Measurements from ENCODE around the gene SERPINA7. TPM values are rescaled to one million over a fixed set of nuclear protein-coding genes. Genes with fewer than 3 reads are reported as not detected.
"Not testable (repeated sequence)": the region's sequence is repeated elsewhere in the genome, so short reads cannot be mapped to it uniquely, and the experiment has no call there.

The SERPINA7 gene
- total RNA-seq, 5 donors from 2014 or later (not counting 1 experiment from before 2014, with no cell fraction given) = 0.16 TPM; not detected in 4

DNA sequence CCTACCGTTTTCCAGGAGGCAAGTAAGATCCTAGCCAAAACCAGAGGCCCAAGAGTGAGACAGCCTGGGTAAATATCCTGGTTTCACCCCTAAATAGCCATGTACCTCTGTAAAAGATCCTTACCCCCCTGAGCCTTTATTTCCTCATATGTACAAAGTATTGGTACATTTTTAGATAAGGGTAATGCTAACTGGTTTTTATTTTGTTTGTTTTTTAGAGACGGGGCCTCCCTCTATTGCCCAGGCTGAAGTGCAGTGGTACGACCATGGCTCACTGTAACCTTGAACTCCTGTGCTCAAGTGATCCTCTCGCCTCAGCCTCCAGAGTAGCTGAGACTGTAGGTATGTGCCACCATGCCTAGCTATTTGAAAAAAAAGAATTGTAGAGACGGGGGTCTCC lies 29.4 kb downstream of the SERPINA7 start:
- H3K36me3 Mint-ChIP-seq = no peaks in the 10 kb centered on the region
- Histone ChIP-seq H3K36me3 (ENCODE audit: control insufficient read depth in 2 of 2, extremely low read depth in 1 of 2, insufficient read depth in 1 of 2, low read length in 1 of 2) (no peaks in the 10 kb centered on the region), H3K27me3 (replicated peaks in 1 of 2; ENCODE audit: control insufficient read depth in 2 of 2, extremely low read depth in 1 of 2, insufficient read depth in 2 of 2, low read length in 1 of 2) (no peaks in the 10 kb centered on the region), H3K27ac (ENCODE audit: low read length) (no peak overlapping the region), H3K4me1 (ENCODE audit: control insufficient read depth in 1 of 2, extremely low read depth in 1 of 2, insufficient read depth in 2 of 2, low read length in 2 of 2) (no peaks in the 10 kb centered on the region), H3K4me3 (ENCODE audit: control insufficient read depth in 1 of 2, extremely low read depth in 1 of 2, low read length in 1 of 2) (no peak overlapping the region), H3K9me3 (no peaks in the 10 kb centered on the region)
- ATAC-seq (replicated peaks in 1 of 4) (no peak), DNase-seq (no peak)
- no peak overlapping the region for H3K4me3 Mint-ChIP-seq
- H3K4me1 Mint-ChIP-seq = no peaks in the 10 kb centered on the region
- no CpG with 5 or more reads among the region's 5 CpGs for WGBS (ENCODE audit: insufficient coverage)
- no peak overlapping the region for H3K27ac Mint-ChIP-seq
- POLR2A ChIA-PET = no interaction called here
- H3K9me3 Mint-ChIP-seq = peaks cover 0 to 7% (median 0%) of the 10 kb centered on the region in 3 donors
- CTCF ChIA-PET = no interaction called here
- no peaks in the 10 kb centered on the region for H3K27me3 Mint-ChIP-seq

DNA sequence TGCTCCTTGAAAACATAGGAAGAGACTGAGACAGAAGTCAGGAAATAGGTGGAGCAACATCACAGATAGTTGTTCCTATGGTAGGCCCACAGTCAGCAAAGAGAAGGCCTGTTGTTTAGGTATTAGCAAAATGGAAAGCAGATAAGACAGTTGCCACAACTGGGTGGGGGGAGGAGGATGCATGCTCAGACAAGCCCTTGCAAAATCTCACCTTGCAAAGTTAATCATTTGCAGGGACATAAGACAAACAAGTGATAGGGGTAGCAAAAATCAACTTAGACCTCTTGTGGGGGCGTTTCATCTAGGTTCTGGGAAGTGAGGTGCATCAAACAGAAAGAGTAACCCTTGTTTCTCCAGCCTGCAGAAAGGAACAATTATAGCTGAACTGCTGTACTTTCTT lies 30.7 kb downstream of the SERPINA7 start:
- Histone ChIP-seq H3K4me1 (ENCODE audit: control insufficient read depth in 1 of 2, extremely low read depth in 1 of 2, insufficient read depth in 2 of 2, low read length in 2 of 2) (no peaks in the 10 kb centered on the region), H3K4me3 (ENCODE audit: control insufficient read depth in 1 of 2, extremely low read depth in 1 of 2, low read length in 1 of 2) (no peak overlapping the region), H3K27ac (ENCODE audit: low read length) (no peak overlapping the region), H3K9me3 (no peaks in the 10 kb centered on the region), H3K27me3 (replicated peaks in 1 of 2; ENCODE audit: control insufficient read depth in 2 of 2, extremely low read depth in 1 of 2, insufficient read depth in 2 of 2, low read length in 1 of 2) (no peaks in the 10 kb centered on the region), H3K36me3 (ENCODE audit: control insufficient read depth in 2 of 2, extremely low read depth in 1 of 2, insufficient read depth in 1 of 2, low read length in 1 of 2) (no peaks in the 10 kb centered on the region)
- WGBS (ENCODE audit: insufficient coverage) = no CpG with 5 or more reads among the region's 1 CpG
- CTCF ChIA-PET = no interaction called here
- Mint-ChIP-seq H3K4me1 (no peaks in the 10 kb centered on the region), H3K4me3 (no peak overlapping the region), H3K27me3 (no peaks in the 10 kb centered on the region), H3K27ac (no peak overlapping the region), H3K9me3 (peaks cover 0 to 7% (median 0%) of the 10 kb centered on the region in 3 donors), H3K36me3 (no peaks in the 10 kb centered on the region)
- no peak for ATAC-seq (replicated peaks in 1 of 4)
- no peak for DNase-seq
- POLR2A ChIA-PET = no interaction called here

DNA sequence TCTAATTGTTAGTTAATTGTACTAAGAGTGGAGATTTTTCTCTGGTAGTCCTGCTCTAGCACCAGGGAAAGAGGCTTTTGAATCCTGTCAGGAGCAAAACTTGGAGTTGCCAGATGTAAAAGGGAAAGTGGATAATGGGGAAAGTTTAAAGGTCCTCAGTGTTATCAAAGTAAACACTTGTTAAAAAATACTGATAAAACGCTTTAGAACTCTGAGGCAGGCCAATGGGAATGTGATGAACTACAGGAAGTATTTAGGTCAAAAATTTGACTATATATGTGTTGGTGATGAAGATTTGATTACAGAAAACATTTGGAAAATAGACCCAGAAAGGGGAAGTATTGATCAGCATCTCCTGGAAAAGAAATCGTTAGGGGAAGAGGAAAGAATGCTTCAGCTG lies 32.8 kb downstream of the SERPINA7 start:
- no peaks in the 10 kb centered on the region for H3K36me3 ChIP-seq (ENCODE audit: control insufficient read depth in 2 of 2, extremely low read depth in 1 of 2, insufficient read depth in 1 of 2, low read length in 1 of 2)
- Mint-ChIP-seq H3K27ac (no peak overlapping the region), H3K4me3 (no peak overlapping the region), H3K36me3 (no peaks in the 10 kb centered on the region), H3K9me3 (no peaks in the 10 kb centered on the region), H3K4me1 (no peaks in the 10 kb centered on the region), H3K27me3 (no peaks in the 10 kb centered on the region)
- ATAC-seq (replicated peaks in 1 of 4) = no peak
- H3K27me3 ChIP-seq (replicated peaks in 1 of 2; ENCODE audit: control insufficient read depth in 2 of 2, extremely low read depth in 1 of 2, insufficient read depth in 2 of 2, low read length in 1 of 2) = no peaks in the 10 kb centered on the region
- H3K9me3 ChIP-seq = no peaks in the 10 kb centered on the region
- WGBS (ENCODE audit: insufficient coverage) = 67% methylated on average over 1 of the region's 2 CpGs
- ChIA-PET CTCF (no interaction called here), POLR2A (no interaction called here)
- DNase-seq = no peak
- H3K4me1 ChIP-seq (ENCODE audit: control insufficient read depth in 1 of 2, extremely low read depth in 1 of 2, insufficient read depth in 2 of 2, low read length in 2 of 2) = no peaks in the 10 kb centered on the region
- no peak overlapping the region for H3K27ac ChIP-seq (ENCODE audit: low read length)
- no peak overlapping the region for H3K4me3 ChIP-seq (ENCODE audit: control insufficient read depth in 1 of 2, extremely low read depth in 1 of 2, low read length in 1 of 2)

DNA sequence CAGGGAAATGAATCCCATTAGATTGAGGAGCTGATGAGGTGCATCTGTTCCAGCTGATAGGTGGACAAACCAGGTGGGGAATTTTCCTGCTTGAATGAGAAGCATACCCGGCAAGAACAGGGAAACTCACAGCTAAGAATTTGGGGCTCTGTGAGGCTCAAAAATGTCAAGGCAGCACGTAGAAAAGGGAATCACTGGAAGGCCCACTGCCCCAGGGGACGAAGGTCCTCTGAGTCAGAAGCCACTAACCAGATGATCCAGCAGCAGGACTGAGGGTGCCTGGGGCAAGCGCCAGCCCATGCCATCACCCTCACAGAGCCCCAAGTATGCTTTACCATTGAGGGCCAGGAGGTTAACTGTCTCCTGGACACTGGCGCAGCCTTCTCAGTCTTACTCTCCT lies 37.9 kb downstream of the SERPINA7 start:
- H3K4me3 Mint-ChIP-seq; H3K36me3 ChIP-seq (ENCODE audit: control insufficient read depth in 2 of 2, extremely low read depth in 1 of 2, insufficient read depth in 1 of 2, low read length in 1 of 2); H3K27ac Mint-ChIP-seq; ATAC-seq (replicated peaks in 1 of 4); H3K4me1 ChIP-seq (ENCODE audit: control insufficient read depth in 1 of 2, extremely low read depth in 1 of 2, insufficient read depth in 2 of 2, low read length in 2 of 2); H3K27me3 ChIP-seq (replicated peaks in 1 of 2; ENCODE audit: control insufficient read depth in 2 of 2, extremely low read depth in 1 of 2, insufficient read depth in 2 of 2, low read length in 1 of 2); H3K36me3 Mint-ChIP-seq; DNase-seq; H3K27ac ChIP-seq (ENCODE audit: low read length); H3K9me3 ChIP-seq; H3K9me3 Mint-ChIP-seq; H3K27me3 Mint-ChIP-seq; POLR2A ChIA-PET; H3K4me3 ChIP-seq (ENCODE audit: control insufficient read depth in 1 of 2, extremely low read depth in 1 of 2, low read length in 1 of 2); H3K4me1 Mint-ChIP-seq; CTCF ChIA-PET: not testable (repeated sequence)
- no CpG with 5 or more reads among the region's 5 CpGs for WGBS (ENCODE audit: insufficient coverage)

DNA sequence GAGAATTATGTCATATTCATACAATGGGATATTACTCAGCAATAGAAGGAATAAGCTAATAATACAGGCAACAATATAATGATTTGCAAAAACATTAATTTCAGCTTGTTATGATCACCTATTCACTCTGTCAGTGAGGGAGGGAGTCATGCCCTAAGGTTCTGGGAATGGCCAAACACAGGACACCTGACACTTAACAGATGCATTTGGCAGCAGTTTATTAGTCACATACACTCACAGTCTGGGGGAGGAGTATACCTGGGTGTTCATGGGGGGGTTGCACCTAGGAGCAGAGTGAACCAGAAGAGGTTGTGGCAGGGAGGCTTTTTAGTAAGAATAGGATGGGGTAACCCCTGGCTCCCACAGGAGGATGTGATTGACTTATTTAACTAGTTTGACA lies 38.3 kb downstream of the SERPINA7 start:
- Histone ChIP-seq H3K9me3 (no peaks in the 10 kb centered on the region), H3K27ac (ENCODE audit: low read length) (no peak overlapping the region), H3K4me1 (ENCODE audit: control insufficient read depth in 1 of 2, extremely low read depth in 1 of 2, insufficient read depth in 2 of 2, low read length in 2 of 2) (no peaks in the 10 kb centered on the region), H3K4me3 (ENCODE audit: control insufficient read depth in 1 of 2, extremely low read depth in 1 of 2, low read length in 1 of 2) (no peak overlapping the region), H3K36me3 (ENCODE audit: control insufficient read depth in 2 of 2, extremely low read depth in 1 of 2, insufficient read depth in 1 of 2, low read length in 1 of 2) (no peaks in the 10 kb centered on the region), H3K27me3 (replicated peaks in 1 of 2; ENCODE audit: control insufficient read depth in 2 of 2, extremely low read depth in 1 of 2, insufficient read depth in 2 of 2, low read length in 1 of 2) (no peaks in the 10 kb centered on the region)
- H3K27ac Mint-ChIP-seq = no peak overlapping the region
- no peaks in the 10 kb centered on the region for H3K9me3 Mint-ChIP-seq
- ChIA-PET POLR2A (no interaction called here), CTCF (no interaction called here)
- ATAC-seq (replicated peaks in 1 of 4) (no peak), DNase-seq (no peak)
- H3K4me1 Mint-ChIP-seq = no peaks in the 10 kb centered on the region
- peaks cover 0 to 13% of the 10 kb centered on the region in 2 donors for H3K27me3 Mint-ChIP-seq
- H3K4me3 Mint-ChIP-seq = no peak overlapping the region
- H3K36me3 Mint-ChIP-seq = no peaks in the 10 kb centered on the region

DNA sequence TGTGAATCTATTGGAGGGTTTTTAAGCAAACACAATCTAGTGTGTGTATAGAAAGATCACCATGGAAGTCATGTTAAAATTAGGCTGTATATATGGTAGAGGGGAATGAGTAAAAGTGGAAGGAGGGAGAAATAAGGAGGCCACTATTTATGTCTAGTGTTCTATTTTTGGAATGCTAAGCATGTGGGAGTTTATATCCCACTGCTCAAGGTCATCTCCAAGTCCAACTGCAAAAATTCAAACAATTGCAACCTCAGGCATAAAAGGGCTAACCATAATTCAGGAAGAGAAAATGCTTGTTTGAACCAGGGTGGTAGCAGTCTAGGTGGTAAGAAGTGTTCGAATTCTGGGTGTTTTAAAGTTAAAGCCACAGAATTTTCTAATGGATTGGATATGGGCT lies 39.2 kb downstream of the SERPINA7 start:
- 50% methylated on average over 1 of the region's 1 CpG for WGBS (ENCODE audit: insufficient coverage)

DNA sequence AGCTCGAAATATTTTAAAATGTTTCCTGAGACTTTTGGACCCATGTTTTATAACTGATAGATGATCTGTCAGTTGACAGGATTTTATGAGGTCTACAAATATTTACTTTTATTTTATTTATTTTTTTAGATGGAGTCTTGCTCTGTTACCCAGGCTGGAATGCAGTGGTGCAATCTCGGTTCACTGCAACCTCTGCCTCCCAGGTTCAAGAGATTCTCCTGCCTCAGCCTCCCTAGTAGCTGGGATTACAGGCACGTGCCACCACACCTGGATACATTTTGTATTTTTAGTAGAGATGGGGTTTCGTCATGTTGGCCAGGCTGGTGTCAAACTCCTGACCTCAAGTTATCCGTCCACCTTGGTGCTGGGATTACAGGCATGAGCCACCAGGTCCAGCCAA lies 50.0 kb downstream of the SERPINA7 start:
- H3K36me3 Mint-ChIP-seq; ATAC-seq (replicated peaks in 1 of 4); H3K27ac Mint-ChIP-seq; H3K27me3 Mint-ChIP-seq; DNase-seq; H3K9me3 ChIP-seq; H3K4me1 Mint-ChIP-seq; H3K4me3 Mint-ChIP-seq; H3K27ac ChIP-seq (ENCODE audit: low read length); CTCF ChIA-PET; H3K36me3 ChIP-seq (ENCODE audit: control insufficient read depth in 2 of 2, extremely low read depth in 1 of 2, insufficient read depth in 1 of 2, low read length in 1 of 2); H3K27me3 ChIP-seq (replicated peaks in 1 of 2; ENCODE audit: control insufficient read depth in 2 of 2, extremely low read depth in 1 of 2, insufficient read depth in 2 of 2, low read length in 1 of 2); H3K4me3 ChIP-seq (ENCODE audit: control insufficient read depth in 1 of 2, extremely low read depth in 1 of 2, low read length in 1 of 2); H3K4me1 ChIP-seq (ENCODE audit: control insufficient read depth in 1 of 2, extremely low read depth in 1 of 2, insufficient read depth in 2 of 2, low read length in 2 of 2): not testable (repeated sequence)
- POLR2A ChIA-PET = interaction anchor here in 1 of 2 donors (0.6 kb wide), 1 partner anchor 9 kb away, joined by 7 read pairs; no protein-coding TSS in a partner anchor
- peaks cover 0 to 12% (median 4%) of the 10 kb centered on the region in 3 donors for H3K9me3 Mint-ChIP-seq
- no CpG with 5 or more reads among the region's 5 CpGs for WGBS (ENCODE audit: insufficient coverage)

More for the DNA sequence above, 39.2 kb downstream of the SERPINA7 start:
- H3K27me3 Mint-ChIP-seq = peaks cover 0 to 17% of the 10 kb centered on the region in 2 donors
- no peaks in the 10 kb centered on the region for H3K36me3 ChIP-seq (ENCODE audit: control insufficient read depth in 2 of 2, extremely low read depth in 1 of 2, insufficient read depth in 1 of 2, low read length in 1 of 2)
- no peak overlapping the region for H3K27ac Mint-ChIP-seq
- no peaks in the 10 kb centered on the region for H3K9me3 Mint-ChIP-seq
- no peak for DNase-seq
- H3K4me3 ChIP-seq (ENCODE audit: control insufficient read depth in 1 of 2, extremely low read depth in 1 of 2, low read length in 1 of 2) = no peak overlapping the region
- POLR2A ChIA-PET = no interaction called here
- H3K36me3 Mint-ChIP-seq = no peaks in the 10 kb centered on the region
- no peaks in the 10 kb centered on the region for H3K9me3 ChIP-seq
- no peak overlapping the region for H3K4me3 Mint-ChIP-seq
- ATAC-seq (replicated peaks in 1 of 4) = no peak
- no peak overlapping the region for H3K27ac ChIP-seq (ENCODE audit: low read length)
- CTCF ChIA-PET = no interaction called here
- no peaks in the 10 kb centered on the region for H3K4me1 ChIP-seq (ENCODE audit: control insufficient read depth in 1 of 2, extremely low read depth in 1 of 2, insufficient read depth in 2 of 2, low read length in 2 of 2)
- H3K4me1 Mint-ChIP-seq = no peaks in the 10 kb centered on the region
- H3K27me3 ChIP-seq (replicated peaks in 1 of 2; ENCODE audit: control insufficient read depth in 2 of 2, extremely low read depth in 1 of 2, insufficient read depth in 2 of 2, low read length in 1 of 2) = no peaks in the 10 kb centered on the region
